Measurements from ENCODE around the gene CCDC149.

CCDC149 gene

DNA sequence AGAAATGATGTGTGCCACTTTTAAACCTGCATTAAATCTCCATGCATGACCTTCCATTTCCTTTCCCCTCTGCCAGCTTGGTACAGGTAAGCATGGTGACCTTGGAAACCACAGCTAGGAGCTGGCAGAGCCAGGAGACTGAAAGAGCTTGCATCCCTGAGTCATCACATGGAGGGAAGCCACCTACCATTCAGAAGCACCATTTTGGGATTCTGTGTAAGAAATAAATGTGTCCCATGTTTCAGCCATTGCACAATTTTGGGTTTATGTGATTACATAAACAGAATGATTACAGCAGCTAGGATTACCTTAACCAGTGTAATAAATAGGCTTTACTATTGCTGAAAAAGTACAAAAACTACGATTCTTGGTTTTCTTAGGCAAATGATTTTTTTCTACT, 17.3 kb upstream of the CCDC149 start:
- Histone ChIP-seq H3K9ac (ENCODE audit: low read length) (no peak overlapping the region), H3K36me3 (replicated peaks; ENCODE audit: low read depth, low read length) (no peaks in the 10 kb centered on the region), H2AFZ (ENCODE audit: low read depth, low read length) (no peak overlapping the region), H4K20me1 (ENCODE audit: insufficient read depth, low read length) (no peaks in the 10 kb centered on the region), H3K27me3 (ENCODE audit: low read depth, low read length) (no peaks in the 10 kb centered on the region), H3K9me3 (ENCODE audit: insufficient read depth, low read length) (no peaks in the 10 kb centered on the region), H3K4me3 (ENCODE audit: low read length) (no peak overlapping the region), H3K4me1 (ENCODE audit: low read length) (no peaks in the 10 kb centered on the region), H3K27ac (ENCODE audit: low read length) (no peak overlapping the region), H3K4me2 (ENCODE audit: low read length) (no peak overlapping the region), H3K79me2 (ENCODE audit: low read length) (no peaks in the 10 kb centered on the region)
- TF ChIP-seq EZH2phosphoT487 (IDR thresholded peaks at IDR 0.05; ENCODE audit: low read depth), result no peak
- TF ChIP-seq CTCF (IDR thresholded peaks at IDR 0.05; ENCODE audit: low read depth, low read length), result no peak

GRCh38 chr4:24928708-24929107, 15.9 kb upstream of the CCDC149 start:
- TF ChIP-seq EZH2phosphoT487 (IDR thresholded peaks at IDR 0.05; ENCODE audit: low read depth) (no peak), CTCF (IDR thresholded peaks at IDR 0.05; ENCODE audit: low read depth, low read length) (no peak)
- Histone ChIP-seq H3K36me3 (replicated peaks; ENCODE audit: low read depth, low read length) (no peaks in the 10 kb centered on the region), H3K79me2 (ENCODE audit: low read length) (no peaks in the 10 kb centered on the region), H2AFZ (ENCODE audit: low read depth, low read length) (no peak overlapping the region), H3K4me3 (ENCODE audit: low read length) (no peak overlapping the region), H3K27me3 (ENCODE audit: low read depth, low read length) (peaks cover 6% of the 10 kb centered on the region; the same call in 1 of the 2 replicates), H3K4me1 (ENCODE audit: low read length) (no peaks in the 10 kb centered on the region), H3K4me2 (ENCODE audit: low read length) (no peak overlapping the region), H3K27ac (ENCODE audit: low read length) (no peak overlapping the region), H3K9me3 (ENCODE audit: insufficient read depth, low read length) (no peaks in the 10 kb centered on the region), H4K20me1 (ENCODE audit: insufficient read depth, low read length) (no peaks in the 10 kb centered on the region), H3K9ac (ENCODE audit: low read length) (no peak overlapping the region)

DNA sequence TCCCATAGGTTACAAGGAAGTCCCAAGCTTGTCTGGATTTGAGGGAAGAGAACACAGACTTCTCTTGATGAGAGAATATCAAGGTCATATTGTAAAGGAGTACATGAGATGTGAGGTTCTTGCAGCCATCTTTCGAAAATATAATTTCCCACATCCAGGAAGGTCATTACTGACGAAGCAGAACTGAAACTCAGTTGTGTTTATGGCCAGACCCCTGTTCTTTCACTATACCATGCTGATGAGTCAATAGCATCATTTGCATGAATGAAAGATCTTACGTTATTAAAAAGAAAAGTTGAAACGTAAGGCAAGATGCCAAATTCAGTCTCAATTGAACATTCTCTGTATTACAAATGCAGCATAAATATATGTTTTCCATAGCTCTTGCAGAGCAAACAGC, 14.2 kb upstream of the CCDC149 start:
- Histone ChIP-seq H2AFZ (ENCODE audit: low read depth, low read length) (no peak overlapping the region), H3K4me3 (ENCODE audit: low read length) (no peak overlapping the region), H4K20me1 (ENCODE audit: insufficient read depth, low read length) (no peaks in the 10 kb centered on the region), H3K27me3 (ENCODE audit: low read depth, low read length) (peaks cover 6% of the 10 kb centered on the region; the same call in 1 of the 2 replicates), H3K9ac (ENCODE audit: low read length) (no peak overlapping the region), H3K4me2 (ENCODE audit: low read length) (no peak overlapping the region), H3K27ac (ENCODE audit: low read length) (no peak overlapping the region), H3K36me3 (replicated peaks; ENCODE audit: low read depth, low read length) (no peaks in the 10 kb centered on the region), H3K79me2 (ENCODE audit: low read length) (no peaks in the 10 kb centered on the region), H3K9me3 (ENCODE audit: insufficient read depth, low read length) (no peaks in the 10 kb centered on the region), H3K4me1 (ENCODE audit: low read length) (no peaks in the 10 kb centered on the region)
- TF ChIP-seq EZH2phosphoT487 (IDR thresholded peaks at IDR 0.05; ENCODE audit: low read depth), result no peak
- TF ChIP-seq CTCF (IDR thresholded peaks at IDR 0.05; ENCODE audit: low read depth, low read length), result no peak

- Histone ChIP-seq H2AFZ (ENCODE audit: low read depth, low read length) (no peak overlapping the region), H3K79me2 (ENCODE audit: low read length) (no peaks in the 10 kb centered on the region), H4K20me1 (ENCODE audit: insufficient read depth, low read length) (no peaks in the 10 kb centered on the region), H3K4me1 (ENCODE audit: low read length) (no peaks in the 10 kb centered on the region), H3K27ac (ENCODE audit: low read length) (no peak overlapping the region), H3K27me3 (ENCODE audit: low read depth, low read length) (peaks cover 6% of the 10 kb centered on the region; the same call in 1 of the 2 replicates), H3K4me3 (ENCODE audit: low read length) (no peak overlapping the region), H3K4me2 (ENCODE audit: low read length) (no peak overlapping the region), H3K36me3 (replicated peaks; ENCODE audit: low read depth, low read length) (no peaks in the 10 kb centered on the region), H3K9me3 (ENCODE audit: insufficient read depth, low read length) (no peaks in the 10 kb centered on the region), H3K9ac (ENCODE audit: low read length) (no peak overlapping the region)
- no peak for TF ChIP-seq CTCF (IDR thresholded peaks at IDR 0.05; ENCODE audit: low read depth, low read length)
- TF ChIP-seq EZH2phosphoT487 (IDR thresholded peaks at IDR 0.05; ENCODE audit: low read depth), result no peak
Observed at GRCh38 chr4:24924309-24924781, 11.5 kb upstream of the CCDC149 start.
